Lower leg skin (tissue), 4 donors: Measurements from ENCODE around the gene SDCBP2. TPM values are rescaled to one million over a fixed set of nuclear protein-coding genes. Genes with fewer than 3 reads are reported as not detected.

ENCODE experiments used
- DNase-seq, 2 donors: peaks; one replicate each; pipeline ENCODE4 v3.0.0-alpha.2; 2019; ENCODE audit warnings: low spot score in 2 of 2
- H3K4me3 ChIP-seq: fragments of 200-600 bp; sonication (generic); 2 replicates; pipeline ENCODE4 v1.5.1; 2017; ENCODE audit warnings: mild to moderate bottlenecking, low read depth; ENCODE audit not compliant: poor library complexity, severe bottlenecking
- POLR2A ChIP-seq, 2 donors: fragments of 450-650 bp; IDR thresholded peaks; one replicate each; pipeline ENCODE4 v1.6.1; 2016 to 2017; ENCODE audit warnings: antibody characterized with exemption in 2 of 2, mild to moderate bottlenecking in 1 of 2, moderate library complexity in 1 of 2
- WGBS, 2 donors: methylation state at CpG; one replicate each; pipeline ENCODE4 v1.1.5; 2018; 5-methylcytosine and 5-hydroxymethylcytosine counted together
- intact Hi-C: fragments of 100-400 bp; cut with DNase I; formaldehyde crosslinking; loops from one replicate; pipeline ENCODE4 v1.15.0; 2023; ENCODE audit warnings: low total_unique reads
- total RNA-seq, 4 donors: library from RNA; depleted of rRNA; stranded (reverse); fragments of >200 nt; gene quantifications; one replicate each; pipeline ENCODE4 v1.1.0, GENCODE V29; 2016
- TF ChIP-seq, protein P1 (sequence below), 3 donors: fragments of 450-650 bp; IDR thresholded peaks; one replicate each; pipeline ENCODE4 v1.5.1; 2016; ENCODE audit warnings: antibody characterized with exemption in 3 of 3, mild to moderate bottlenecking in 3 of 3, moderate library complexity in 2 of 3

SDCBP2 gene
- total RNA-seq, 4 donors from 2014 or later: 141 to 206 (median 181) TPM

- no peak overlapping the region for H3K4me3 ChIP-seq
- 91% methylated on average over 5 of the region's 5 CpGs for WGBS, 2 donors
- intact Hi-C loops: no loop called here
- DNase-seq: no peak
- TF ChIP-seq, protein P1, sequence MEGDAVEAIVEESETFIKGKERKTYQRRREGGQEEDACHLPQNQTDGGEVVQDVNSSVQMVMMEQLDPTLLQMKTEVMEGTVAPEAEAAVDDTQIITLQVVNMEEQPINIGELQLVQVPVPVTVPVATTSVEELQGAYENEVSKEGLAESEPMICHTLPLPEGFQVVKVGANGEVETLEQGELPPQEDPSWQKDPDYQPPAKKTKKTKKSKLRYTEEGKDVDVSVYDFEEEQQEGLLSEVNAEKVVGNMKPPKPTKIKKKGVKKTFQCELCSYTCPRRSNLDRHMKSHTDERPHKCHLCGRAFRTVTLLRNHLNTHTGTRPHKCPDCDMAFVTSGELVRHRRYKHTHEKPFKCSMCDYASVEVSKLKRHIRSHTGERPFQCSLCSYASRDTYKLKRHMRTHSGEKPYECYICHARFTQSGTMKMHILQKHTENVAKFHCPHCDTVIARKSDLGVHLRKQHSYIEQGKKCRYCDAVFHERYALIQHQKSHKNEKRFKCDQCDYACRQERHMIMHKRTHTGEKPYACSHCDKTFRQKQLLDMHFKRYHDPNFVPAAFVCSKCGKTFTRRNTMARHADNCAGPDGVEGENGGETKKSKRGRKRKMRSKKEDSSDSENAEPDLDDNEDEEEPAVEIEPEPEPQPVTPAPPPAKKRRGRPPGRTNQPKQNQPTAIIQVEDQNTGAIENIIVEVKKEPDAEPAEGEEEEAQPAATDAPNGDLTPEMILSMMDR (IDR thresholded peaks at IDR 0.05): no peak
- TF ChIP-seq POLR2A (IDR thresholded peaks at IDR 0.05): no peak
Observed at GRCh38 chr20:1298166-1298565, 30.8 kb downstream of the SDCBP2 start.

- TF ChIP-seq POLR2A (IDR thresholded peaks at IDR 0.05): no peak
- TF ChIP-seq, protein P1 (IDR thresholded peaks at IDR 0.05): no peak
- 92 to 93% methylated on average over 2 of the region's 2 CpGs for WGBS, 2 donors
- no peak overlapping the region for H3K4me3 ChIP-seq
- intact Hi-C loops: no loop called here
- no peak for DNase-seq
Observed at GRCh38 chr20:1297486-1297885, 31.5 kb downstream of the SDCBP2 start.

- intact Hi-C loops: no loop called here
- 75 to 80% methylated on average over 13 to 14 of the region's 14 CpGs for WGBS, 2 donors
- TF ChIP-seq, protein P1 (IDR thresholded peaks at IDR 0.05): no peak
- TF ChIP-seq POLR2A (IDR thresholded peaks at IDR 0.05): no peak
Observed at GRCh38 chr20:1296922-1297321, 32.0 kb downstream of the SDCBP2 start.

DNA sequence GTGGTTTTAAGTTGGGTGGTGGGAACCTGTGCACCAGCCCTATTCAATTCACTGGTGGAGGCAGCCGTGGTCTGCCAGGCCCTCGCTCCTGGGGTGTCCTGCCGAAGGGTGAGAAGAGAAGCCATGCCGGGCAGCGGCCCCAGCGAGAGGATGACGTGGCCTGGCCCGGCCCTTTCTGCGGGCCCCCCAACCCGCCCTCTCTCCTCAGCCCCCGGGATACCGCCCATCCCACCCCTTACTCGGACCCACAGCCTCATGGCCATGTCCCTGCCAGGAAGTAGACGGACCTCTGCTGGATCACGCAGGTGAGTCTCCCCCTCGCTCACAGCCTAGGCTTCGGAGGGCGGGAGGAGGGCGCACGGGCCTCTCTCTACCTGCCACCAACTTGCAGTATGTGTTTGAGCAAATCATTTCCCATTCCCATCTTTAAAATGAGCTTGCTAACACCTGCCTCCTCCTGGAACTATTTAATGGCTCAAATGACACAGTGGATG is 32.8 kb downstream of the SDCBP2 start:
- no peak overlapping the region for H3K4me3 ChIP-seq
- TF ChIP-seq POLR2A (IDR thresholded peaks at IDR 0.05): no peak
- TF ChIP-seq, protein P1 (IDR thresholded peaks at IDR 0.05): no peak
- DNase-seq: peak in 1 of 2 donors; percentile 64
- 90 to 94% methylated on average over 19 to 20 of the region's 20 CpGs for WGBS, 2 donors
- intact Hi-C loops: no loop called here

More at GRCh38 chr20:1296922-1297321, 32.0 kb downstream of the SDCBP2 start:
- no peak overlapping the region for H3K4me3 ChIP-seq
- no peak for DNase-seq

DNA sequence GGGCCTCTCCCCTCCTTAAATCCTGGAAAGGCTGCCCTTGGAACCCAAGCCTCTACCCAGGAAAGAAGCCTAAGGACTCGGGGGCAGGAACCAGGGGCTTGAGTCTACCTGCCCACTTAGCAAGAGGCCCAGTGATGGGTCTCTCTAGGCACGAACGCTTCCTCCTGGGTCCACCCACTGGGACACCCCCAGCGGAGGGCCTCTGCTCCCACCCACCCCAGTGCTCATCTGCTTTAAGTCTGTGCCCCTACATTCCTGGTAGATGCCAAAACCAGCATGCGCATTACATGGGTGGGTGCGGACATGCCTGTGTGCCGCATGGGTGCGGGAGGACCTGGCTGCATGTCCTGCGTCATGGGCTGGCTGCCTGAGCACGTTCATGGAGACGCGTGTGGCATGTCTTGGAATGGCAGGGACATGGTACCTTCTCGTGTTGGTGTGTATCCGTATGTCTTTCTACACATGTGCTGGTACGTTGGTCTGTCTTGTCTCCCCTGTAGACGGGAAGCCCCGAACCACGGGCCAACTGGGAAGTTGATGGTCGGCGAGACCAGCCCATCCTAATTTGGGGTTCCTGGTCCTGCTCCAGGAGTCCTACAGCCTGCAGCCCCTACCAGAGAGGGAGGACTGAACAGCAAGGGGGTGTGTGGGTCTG is 33.5 kb downstream of the SDCBP2 start:
- no peak overlapping the region for H3K4me3 ChIP-seq
- 90 to 95% methylated on average over 18 to 20 of the region's 20 CpGs for WGBS, 2 donors
- intact Hi-C loops: no loop called here
- TF ChIP-seq, protein P1 (IDR thresholded peaks at IDR 0.05): no peak
- no peak for TF ChIP-seq POLR2A (IDR thresholded peaks at IDR 0.05)
- peak in 1 of 2 donors; percentile 72 for DNase-seq
